ENCODE measurements around the gene GPR137C.
"Not testable (repeated sequence)": the region's sequence is repeated elsewhere in the genome, so short reads cannot be mapped to it uniquely, and the experiment has no call there.

GPR137C gene

GRCh38 chr14:52551205-52551604 is 1.4 kb upstream of the GPR137C start:
- TF ChIP-seq, protein P1, sequence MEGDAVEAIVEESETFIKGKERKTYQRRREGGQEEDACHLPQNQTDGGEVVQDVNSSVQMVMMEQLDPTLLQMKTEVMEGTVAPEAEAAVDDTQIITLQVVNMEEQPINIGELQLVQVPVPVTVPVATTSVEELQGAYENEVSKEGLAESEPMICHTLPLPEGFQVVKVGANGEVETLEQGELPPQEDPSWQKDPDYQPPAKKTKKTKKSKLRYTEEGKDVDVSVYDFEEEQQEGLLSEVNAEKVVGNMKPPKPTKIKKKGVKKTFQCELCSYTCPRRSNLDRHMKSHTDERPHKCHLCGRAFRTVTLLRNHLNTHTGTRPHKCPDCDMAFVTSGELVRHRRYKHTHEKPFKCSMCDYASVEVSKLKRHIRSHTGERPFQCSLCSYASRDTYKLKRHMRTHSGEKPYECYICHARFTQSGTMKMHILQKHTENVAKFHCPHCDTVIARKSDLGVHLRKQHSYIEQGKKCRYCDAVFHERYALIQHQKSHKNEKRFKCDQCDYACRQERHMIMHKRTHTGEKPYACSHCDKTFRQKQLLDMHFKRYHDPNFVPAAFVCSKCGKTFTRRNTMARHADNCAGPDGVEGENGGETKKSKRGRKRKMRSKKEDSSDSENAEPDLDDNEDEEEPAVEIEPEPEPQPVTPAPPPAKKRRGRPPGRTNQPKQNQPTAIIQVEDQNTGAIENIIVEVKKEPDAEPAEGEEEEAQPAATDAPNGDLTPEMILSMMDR (conservative IDR thresholded peaks at IDR 0.05): no peak
- no peak for TF ChIP-seq ZFX (IDR thresholded peaks at IDR 0.05)
- peak overlapping the region; percentile 74 for H3K27ac ChIP-seq

GRCh38 chr14:52551696-52552062 is 957 bp upstream of the GPR137C start:
- TF ChIP-seq, protein P1 (conservative IDR thresholded peaks at IDR 0.05): peak; percentile 74
- TF ChIP-seq ZFX (IDR thresholded peaks at IDR 0.05): no peak
- H3K27ac ChIP-seq: peak overlapping the region; percentile 74

GRCh38 chr14:52553002-52553670 is 500 bp downstream of the GPR137C start:
- TF ChIP-seq, protein P1 (conservative IDR thresholded peaks at IDR 0.05): no peak
- TF ChIP-seq ZFX (IDR thresholded peaks at IDR 0.05): no peak
- peak overlapping the region; percentile 74 for H3K27ac ChIP-seq

- no peak for TF ChIP-seq ZFX (IDR thresholded peaks at IDR 0.05)
- TF ChIP-seq, protein P1 (conservative IDR thresholded peaks at IDR 0.05): no peak
- peak overlapping the region; percentile 74 for H3K27ac ChIP-seq
These were observed 1.3 kb downstream of the GPR137C start for GRCh38 chr14:52553671-52554575.

DNA sequence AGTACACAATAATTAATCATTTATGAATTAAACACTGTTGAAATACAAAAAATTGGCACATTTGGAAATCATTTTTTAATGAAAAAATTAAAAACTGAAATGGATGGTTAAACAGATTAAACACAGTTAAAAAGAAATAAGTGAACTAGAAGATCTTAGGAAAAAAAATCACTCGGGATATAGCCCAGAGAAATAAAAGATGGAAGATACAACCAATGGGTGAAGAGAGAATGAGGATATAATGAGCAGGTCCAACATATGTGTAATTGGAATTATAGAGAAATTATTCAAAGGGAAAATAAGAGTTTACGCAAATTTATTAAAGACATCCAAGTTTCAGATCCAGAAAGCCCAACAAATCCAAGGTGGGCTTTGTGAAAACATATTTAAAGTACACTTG is 6.1 kb downstream of the GPR137C start:
- TF ChIP-seq ZFX (IDR thresholded peaks at IDR 0.05): no peak
- TF ChIP-seq, protein P1 (conservative IDR thresholded peaks at IDR 0.05): no peak
- H3K27ac ChIP-seq: no peak overlapping the region

- no peak overlapping the region for H3K27ac ChIP-seq
- no peak for TF ChIP-seq ZFX (IDR thresholded peaks at IDR 0.05)
- TF ChIP-seq, protein P1 (conservative IDR thresholded peaks at IDR 0.05): no peak
These were observed 10.5 kb downstream of the GPR137C start for GRCh38 chr14:52563120-52563519.

- H3K27ac ChIP-seq: not testable (repeated sequence)
These were observed 15.8 kb downstream of the GPR137C start for GRCh38 chr14:52568454-52568853.

Data from C4-2B (cell line).